Urothelium cell line (cell line): Measurements from ENCODE around the gene CDK8.

Experiments
- DNase-seq: peaks from one replicate; pipeline ENCODE4 v3.0.0; 2011; ENCODE audit warnings: low spot score, mixed read lengths
- FAIRE-seq: peaks from 2 replicates; lab custom pipeline; 2011; peaks lifted over from hg19 to GRCh38; lab: Jason Lieb, UNC

Gene CDK8

DNA sequence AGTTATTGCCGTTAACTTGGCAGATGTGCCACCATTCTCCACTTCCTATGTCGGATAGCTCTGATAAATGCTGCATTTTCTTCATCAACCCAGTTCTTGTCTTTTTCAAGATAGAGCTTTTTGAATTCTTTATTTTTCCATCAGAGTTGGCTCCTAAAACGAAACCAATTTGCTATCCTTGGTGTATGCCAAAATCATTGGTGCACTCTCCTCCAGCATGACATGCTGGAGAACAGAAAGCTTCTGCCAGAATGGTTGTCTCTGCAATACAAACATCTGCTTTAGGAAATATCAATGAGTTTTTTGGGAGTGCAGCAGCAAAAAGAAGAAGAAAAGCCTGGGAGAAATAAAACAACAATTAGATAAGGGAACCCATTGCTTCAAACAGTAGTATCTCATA is 124.2 kb downstream of the CDK8 start:
- FAIRE-seq = no peak
- DNase-seq = no peak

DNA sequence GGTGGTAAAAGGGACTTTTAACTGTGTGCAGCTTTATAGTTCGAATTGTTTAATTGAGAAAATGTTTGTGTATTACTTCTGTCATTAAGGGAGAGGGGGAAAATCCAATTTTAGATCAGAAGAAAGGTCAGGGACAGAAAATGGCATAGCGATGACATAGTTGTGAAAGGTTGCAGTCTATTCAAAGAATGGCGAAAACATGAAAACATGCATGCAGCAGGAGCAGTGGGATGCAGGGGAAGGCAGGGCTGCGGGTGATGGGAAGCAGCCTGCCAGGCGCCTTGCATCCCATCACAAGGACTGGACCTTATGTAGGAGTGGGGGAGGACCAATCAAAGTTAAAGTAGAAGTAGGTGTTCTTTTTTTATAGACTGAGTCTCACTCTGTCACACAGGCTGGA is 125.9 kb downstream of the CDK8 start:
- FAIRE-seq (no peak), DNase-seq (no peak)

DNA sequence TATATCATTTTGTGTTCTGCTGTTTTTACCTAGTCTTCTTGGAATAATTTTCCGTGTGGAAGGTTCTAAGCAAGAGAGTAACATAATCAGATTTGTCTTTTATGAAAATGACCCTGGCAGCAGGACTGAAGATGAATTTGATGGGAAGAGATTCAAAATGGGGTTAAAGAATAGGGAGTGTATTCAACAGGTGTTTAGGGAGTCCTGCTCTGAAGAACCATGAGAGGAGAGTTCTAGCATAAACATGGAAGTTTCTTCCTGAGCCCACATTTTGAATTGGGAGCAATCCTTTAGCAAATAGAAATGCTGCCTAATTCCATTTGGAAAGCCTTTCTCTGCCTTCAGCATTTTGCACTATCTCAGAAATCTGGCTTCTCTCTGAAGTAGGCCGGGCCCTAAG is 127.0 kb downstream of the CDK8 start:
- DNase-seq (no peak), FAIRE-seq (no peak)

DNA sequence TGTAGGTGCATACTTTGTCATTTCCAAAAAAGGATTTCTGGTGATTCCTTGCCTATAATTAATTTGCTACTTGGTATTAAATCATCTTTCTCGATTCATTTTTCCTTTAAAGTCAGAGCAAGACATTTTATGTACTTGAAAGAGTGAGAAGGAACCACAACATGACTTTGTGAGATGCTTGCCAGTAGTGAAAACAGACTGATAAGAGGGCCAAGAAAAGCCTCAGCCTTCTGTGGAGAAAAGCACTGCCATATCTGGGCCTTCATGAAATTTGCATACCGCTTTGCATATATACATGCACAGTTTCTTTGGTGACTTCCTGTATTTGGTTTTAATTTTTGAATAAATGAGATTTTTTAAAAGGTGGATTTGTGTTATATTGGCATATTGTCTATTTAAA is 128.4 kb downstream of the CDK8 start:
- DNase-seq = no peak
- FAIRE-seq = no peak

DNA sequence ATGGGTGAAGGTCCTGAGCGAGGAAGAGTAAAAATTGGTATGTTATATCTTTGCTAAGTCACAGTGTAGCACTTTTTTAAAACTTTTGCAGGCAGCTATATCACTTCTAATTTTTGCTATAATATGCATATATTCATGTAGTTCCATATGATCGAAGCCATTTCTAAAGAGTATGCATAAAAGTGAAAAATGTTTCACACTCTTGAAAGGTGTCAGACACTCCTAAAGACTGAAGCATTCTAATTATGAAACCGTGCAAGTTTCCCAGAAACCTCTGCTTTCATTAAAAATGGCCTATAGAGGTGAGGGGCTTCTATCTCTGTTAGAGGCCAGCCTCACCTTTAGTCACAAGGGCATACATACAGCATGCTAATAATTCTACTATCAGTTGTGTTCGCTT is 128.9 kb downstream of the CDK8 start:
- no peak for FAIRE-seq

DNA sequence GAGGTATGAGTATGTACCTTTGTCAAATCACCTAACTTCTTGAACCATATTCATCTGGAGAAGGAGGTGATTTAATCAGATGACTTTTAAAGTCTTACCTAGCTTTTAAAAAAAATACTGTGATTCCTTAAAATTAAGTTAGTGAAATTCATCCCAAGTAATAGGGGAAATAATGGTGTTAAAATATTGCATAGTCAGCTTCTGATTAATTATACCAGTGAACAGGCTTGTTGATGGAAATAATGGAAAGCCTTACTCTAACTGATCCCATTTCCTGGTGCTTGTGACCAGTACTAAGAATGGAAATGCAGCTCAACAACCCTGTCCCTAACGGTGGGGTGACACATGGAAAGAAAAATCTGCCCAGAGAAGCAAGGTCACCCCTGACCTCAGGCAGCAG is 130.7 kb downstream of the CDK8 start:
- no peak for DNase-seq
- no peak for FAIRE-seq

More for the DNA sequence above, 128.9 kb downstream of the CDK8 start:
- DNase-seq = no peak

DNA sequence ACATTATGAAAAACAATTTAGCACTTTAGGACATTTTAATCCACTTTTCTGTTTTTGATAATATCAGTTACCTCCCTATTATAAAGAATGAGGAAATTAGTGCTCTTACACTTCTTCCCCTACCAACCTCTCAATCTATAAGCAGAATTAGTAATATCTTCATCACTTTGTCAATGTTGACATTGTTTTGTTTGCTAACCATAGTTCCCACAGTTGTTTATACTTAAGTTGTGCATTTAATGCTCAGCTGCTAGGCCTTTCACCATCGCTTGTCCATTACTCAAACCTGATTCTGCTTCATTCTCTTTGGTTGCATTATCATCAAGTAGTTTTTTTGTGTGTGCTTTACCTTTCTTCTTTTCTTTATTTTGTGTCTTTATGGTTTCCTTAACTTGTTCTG is 132.1 kb downstream of the CDK8 start:
- no peak for FAIRE-seq

DNA sequence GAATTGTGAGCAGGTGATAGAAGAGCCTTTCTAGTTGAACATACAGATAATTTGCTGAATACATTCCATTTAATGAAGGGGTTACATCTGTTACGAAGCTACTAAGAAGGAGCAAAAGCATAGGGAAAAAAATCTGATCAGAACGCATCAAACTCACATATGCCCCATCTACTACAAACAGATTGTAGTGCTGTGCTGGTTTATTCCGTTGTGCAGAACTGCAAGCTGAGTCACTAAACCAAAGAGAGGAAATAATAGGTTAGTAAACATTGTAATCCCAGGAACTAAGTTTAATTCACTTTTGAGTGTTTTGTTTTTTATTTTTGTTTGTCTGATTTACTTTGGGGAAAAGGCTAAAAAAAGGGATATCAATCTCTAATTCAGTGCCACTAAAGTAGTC is 136.3 kb downstream of the CDK8 start:
- DNase-seq (no peak), FAIRE-seq (no peak)

More for the DNA sequence above, 132.1 kb downstream of the CDK8 start:
- no peak for DNase-seq

DNA sequence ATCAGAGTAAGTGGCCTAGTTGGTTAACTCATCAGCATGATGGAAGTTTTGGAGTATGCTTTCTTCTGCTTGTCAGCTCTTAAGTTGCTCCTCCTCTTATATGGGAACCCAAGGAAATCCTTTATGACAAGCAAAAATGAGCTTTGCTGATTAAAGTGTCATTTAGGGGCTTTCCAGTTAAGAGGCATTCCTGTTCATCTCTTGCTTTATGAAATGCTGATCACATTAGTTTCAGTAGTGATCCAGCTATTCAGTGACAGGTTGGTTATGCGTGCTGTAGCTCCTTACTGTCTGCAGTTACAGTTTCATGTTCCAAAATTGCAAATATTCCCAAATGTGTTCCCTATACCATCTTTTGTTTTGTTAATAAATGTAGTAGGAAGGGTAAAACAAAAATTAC is 146.6 kb downstream of the CDK8 start:
- DNase-seq = no peak
- FAIRE-seq = no peak

DNA sequence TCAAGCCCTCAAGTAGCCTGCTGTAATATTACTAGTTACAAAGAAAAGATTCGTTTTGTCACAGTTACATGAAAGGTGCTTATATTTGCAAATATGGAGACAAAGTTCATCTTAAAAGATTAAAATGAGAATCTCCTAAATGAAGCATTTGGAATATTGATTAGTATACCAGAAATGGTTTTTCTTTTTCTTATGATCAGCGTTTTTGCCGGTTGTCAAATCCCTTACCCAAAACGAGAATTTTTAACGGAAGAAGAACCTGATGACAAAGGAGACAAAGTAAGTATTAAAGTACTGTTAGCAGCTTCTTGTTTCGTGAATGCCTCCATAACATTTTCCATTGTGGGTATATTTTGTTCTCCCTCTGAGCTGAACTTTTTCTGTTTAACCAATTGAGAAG is 147.1 kb downstream of the CDK8 start:
- DNase-seq = no peak
- FAIRE-seq = no peak

DNA sequence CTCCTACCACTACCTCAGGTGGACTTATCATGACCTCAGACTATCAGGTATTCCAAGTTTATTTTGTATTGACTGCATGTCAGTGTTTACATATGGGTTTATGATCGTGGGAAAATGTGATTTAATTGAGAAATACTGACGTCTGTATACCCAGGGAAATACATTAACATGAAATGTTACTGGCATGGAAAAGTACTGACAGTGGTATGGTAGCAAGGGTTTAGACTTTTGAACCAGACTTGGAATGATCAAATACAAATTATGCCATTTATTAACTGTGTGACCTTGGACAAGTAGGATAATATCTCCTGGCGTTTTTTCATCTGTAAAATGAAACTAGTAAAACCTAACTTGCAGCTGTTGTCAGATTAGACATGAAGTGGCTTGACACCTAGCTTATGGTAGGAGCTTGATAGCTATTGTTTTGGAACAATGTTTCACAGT is 147.7 kb downstream of the CDK8 start:
- DNase-seq (no peak), FAIRE-seq (no peak)

DNA sequence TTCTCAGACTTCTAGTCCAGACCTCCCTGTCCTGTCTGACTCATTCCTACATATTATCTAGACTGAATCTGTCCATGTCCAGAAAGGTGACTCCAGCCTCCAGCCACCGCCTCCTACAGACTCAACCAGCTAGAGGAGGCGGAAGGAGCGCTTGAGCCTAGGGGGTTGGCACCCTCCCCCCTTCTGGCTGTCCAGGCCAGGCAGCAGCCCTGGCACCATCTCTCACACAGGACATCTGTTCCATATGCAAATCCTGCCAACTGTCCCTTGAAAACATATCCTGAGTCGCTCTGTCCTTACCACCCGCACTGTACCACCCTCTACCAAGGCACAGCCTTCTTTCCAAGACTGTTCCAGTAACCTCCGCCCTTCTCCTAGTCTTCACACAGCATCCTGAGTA is 152.9 kb downstream of the CDK8 start:
- no peak for FAIRE-seq

DNA sequence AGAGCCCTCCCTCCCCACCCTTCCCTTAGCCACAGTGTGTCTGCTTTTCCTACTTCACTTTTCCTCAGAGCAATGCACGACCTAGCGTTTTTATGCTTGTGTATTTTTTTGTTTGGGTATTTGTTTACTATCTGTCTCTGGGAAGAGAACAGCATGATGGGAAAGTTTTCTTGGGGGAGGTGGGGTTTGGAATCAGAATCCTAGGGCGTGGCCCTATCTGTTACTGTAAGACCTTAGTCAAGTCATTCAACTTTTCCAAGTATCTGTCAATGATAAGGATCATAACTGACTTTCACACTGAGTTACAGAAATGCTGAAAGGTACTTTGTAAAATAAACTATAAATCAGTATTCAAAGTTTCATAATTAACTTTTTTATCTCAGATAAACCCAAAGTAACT is 157.3 kb downstream of the CDK8 start:
- no peak for FAIRE-seq
- DNase-seq = no peak

More for the DNA sequence above, 152.9 kb downstream of the CDK8 start:
- no peak for DNase-seq

DNA sequence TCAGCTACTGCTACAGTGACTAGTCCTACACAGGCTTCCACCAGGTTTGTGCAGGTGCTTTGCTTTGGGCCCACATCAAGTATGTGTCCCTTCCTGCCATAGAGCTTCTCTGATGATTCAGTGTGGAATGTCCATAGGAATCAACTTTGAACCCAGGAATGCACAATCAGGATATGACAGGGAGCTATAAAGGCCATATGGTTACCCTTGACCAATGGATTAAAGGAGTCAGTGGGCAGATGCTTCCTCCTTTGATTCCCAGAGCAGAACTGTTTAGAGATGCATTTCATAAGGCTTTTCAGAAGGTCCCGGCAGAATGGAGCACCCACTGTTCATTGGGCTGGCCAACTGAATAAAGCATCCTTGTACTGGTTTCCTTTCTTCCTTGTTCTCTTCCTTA is 158.3 kb downstream of the CDK8 start:
- no peak for DNase-seq
- no peak for FAIRE-seq

DNA sequence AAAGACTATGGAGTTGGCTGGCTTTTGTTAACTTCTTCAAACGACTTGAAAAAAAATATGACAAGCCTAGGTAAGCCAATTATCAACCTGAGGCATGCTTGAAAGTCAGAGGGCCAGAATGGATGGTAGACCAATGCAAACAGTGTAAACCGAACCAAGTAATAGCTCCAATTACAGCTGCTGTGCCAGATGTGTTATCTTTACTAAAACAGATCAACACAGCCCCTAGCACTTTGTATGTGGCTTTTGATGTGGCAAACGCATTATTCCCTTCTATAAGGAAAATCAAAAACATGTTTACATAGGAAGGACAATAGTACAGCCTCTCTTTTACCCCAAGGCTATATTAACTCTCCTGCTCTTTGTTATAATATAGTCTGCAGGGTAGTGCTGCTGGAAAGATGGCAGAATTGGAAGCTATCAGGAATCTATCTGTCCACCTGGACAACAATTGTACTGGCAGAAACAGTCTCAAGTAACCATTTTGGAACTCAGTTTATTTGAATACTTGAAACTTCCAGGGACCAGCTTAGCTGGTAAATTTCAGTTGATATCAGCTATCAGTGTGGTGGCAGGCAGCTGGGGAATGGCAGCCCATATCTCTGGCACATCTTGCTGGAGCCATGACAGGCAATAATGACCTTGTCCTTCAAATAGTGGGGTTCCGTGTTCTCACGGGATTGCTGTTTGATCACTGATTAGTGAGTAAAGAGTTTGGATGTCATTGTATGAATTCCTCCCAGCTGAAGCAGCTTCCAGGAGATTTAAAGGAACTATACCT is 159.2 kb downstream of the CDK8 start:
- no peak for DNase-seq
- FAIRE-seq = no peak

DNA sequence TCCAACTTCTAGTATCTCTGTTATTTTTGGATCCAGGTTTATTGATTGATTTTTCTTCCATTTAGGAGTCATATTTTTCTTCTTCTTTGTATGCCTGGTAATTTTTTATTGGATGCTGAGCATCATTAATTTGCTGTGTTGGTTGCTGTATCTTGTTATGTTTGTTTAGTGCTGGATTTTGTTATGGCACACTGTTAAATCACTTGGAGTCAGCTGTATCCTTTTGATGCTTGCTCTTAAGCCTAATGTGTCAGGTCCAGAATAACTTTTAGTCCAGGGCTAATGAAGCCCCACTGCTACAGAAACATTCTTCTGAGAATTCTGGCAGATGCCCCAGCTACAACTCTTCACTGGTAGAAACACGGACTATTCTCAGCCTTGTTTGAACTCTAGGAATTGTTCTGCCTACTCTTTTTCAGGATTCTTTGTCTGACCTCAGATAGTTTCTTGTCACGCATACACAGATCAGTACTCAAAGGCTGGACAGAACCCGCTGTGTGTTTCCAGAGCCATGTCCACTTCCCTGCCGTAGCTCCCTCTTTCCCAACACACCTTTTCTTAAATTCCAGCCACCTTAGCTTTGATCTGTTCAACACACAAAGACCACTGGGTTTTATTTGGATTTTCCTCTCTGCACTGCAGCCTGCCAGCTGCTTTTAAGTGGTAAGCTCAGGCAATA is 166.5 kb downstream of the CDK8 start:
- FAIRE-seq = no peak

DNA sequence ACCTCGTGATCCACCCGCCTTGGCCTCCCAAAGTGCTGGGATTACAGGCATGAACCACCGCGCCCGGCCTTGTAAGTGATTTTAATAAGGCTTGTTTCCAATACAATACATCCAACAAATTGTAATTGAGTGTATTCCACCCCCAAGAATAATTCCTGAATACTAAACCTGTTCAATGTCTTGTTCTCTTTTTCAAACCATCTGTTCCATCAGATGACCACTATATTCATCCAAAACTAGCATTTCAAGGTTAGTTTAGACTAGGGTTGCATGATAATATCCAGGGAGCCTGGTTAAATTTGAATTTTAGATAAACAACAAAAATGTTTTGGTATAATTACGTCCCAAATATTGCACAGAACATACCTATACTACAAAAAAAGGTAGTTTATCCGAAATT is 168.1 kb downstream of the CDK8 start:
- FAIRE-seq = no peak
- DNase-seq = no peak

More for the DNA sequence above, 166.5 kb downstream of the CDK8 start:
- DNase-seq = no peak

DNA sequence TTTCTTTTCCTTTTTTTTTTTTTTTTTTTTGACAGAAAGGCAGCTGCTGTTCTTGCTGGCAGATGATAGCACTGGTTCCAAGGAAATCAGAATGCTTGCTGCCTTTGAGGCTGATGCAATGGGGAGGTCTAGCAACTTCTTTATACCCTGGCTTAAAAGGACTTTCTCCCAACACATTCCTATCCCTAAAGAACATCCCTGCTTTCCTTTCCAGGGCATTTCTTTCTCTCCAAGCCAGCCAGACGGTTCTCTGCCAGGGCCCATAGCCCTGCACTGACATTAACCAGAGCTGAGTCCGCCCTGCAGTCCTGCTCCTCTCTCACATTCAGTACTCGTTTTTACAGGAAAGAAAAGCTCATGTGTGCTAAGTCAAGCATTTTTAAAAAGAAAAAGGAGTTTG is 169.7 kb downstream of the CDK8 start:
- FAIRE-seq (no peak), DNase-seq (no peak)

DNA sequence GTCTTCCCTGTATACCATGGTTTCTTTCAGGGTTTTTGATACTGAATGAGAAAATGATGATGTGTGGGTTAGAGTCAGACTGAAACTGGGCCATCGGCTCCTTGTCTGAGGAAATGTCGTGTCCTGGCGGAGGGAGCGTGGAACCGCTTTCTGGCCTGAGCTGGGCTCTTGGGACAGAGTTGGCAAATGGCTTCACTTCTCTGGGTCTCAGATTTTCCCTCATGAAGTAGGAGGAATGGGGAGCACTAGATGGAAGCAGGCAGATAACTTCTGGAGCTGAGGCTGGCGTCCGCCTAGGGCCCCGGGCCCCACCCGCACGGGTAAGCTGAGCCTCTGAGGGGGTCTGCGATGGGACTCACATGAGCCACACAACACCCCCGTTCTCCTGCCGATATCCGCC is 170.3 kb downstream of the CDK8 start:
- DNase-seq (no peak), FAIRE-seq (no peak)

DNA sequence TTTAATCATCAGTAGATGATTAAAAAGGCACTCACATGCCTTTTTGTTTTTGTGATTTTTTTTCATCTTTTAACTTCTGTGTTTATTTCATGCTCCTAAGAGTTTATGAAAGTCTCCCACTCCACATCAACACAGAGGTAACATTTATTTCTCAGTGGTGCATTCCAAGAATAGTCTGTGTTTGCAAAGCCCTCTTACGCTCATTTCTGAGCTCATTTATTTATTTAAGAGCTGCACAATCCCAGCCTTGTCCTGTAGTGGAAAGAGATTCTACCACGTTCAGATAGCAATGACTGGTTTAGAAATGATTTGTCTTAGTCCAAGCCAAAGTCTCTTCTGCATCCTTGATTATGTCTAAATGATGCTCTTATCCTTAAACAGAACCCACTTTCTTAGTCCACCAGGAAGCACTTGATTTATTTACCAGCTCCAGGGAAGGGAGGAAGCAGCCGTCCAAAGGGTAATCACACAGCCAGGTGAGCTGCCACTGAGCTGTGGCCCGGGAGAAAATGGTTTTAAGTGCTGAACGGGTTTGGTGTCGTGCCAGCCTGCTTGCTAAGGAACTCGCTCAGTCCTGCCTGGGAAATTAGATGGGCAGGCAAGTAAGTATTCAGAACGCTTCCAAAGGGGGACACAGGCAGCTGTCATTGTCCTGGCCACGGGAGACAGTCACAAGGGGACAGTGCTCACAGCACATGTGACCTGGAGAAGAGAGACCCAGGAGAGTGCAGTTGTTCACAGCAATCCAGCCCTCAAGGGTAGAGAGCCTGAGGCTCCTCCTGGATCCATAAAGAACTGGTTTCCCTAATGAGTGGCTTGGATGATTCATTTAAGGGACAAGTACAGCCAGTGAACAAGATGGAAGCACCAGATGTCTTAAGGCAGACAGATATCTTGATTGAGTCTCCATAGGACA is 171.8 kb downstream of the CDK8 start:
- no peak for FAIRE-seq

DNA sequence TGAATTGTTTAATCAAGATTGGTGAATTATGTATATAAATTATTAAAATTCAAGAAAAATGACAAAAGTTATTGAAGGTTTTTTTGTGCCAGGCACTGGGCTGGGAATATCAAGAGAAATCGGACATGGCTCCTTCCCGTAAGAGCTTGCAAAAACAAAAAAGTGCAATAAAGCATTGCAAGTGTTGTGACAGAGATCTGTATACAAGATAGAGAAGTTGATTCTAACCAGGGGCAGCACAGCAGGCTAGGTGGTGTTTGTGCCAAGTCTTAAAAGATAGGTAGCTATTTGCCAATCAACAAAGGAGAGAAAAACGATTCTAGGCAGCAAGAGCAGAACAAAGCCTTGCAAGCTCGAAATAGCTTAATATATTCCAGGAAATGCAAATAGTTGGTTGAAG is 179.8 kb downstream of the CDK8 start:
- DNase-seq (no peak), FAIRE-seq (no peak)

More for the DNA sequence above, 171.8 kb downstream of the CDK8 start:
- DNase-seq = no peak
